Breast epithelium (tissue), 3 donors: ENCODE measurements around the gene CALR.

Experiments used
- POLR2AphosphoS5 ChIP-seq, 3 donors: sonication (generic); formaldehyde crosslinking; IDR thresholded peaks; one replicate each; pipeline ENCODE4 v1.6.1; 2017; ENCODE audit warnings: antibody characterized with exemption in 3 of 3
- TF ChIP-seq, protein P1 (sequence below), 3 donors: fragments of 450-650 bp; IDR thresholded peaks; one replicate each; pipeline ENCODE4 v1.5.1; 2016 to 2017; ENCODE audit warnings: antibody characterized with exemption in 3 of 3, mild to moderate bottlenecking in 3 of 3, moderate library complexity in 3 of 3

DNA sequence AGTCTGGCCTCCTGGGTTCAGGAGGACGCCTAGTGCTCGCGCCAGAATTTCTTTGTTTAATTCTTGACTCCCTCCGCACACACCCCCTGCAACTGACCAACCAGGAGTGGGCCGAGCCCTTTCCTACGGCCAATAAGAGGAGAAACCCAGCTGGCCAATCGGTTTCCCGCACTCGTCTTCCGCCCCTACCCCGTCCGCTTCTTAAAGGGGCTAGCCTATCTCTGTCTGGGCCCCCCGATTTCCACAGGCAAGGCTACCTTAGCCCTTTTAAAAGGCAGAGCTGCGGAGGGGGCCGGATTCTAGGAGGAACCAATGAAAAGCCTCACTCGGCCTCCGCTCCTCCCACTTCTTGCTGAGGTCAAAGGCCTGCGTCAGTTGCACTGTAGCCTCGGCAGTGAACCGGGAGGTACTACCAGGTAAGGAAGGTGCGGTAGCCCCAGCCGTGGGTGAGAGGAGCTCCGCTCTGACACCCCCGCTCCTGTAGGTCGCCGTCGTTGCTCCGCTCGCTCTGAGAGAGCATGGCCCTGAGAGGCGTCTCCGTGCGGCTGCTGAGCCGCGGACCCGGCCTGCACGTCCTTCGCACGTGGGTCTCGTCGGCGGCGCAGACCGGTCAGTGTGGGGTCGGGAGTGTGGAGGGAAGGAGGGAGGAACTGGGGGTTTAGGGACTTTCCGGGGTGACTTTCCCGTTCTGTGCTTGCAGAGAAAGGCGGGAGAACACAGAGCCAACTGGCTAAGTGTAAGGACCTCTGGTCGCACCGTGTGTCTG lies 47.4 kb upstream of the CALR start, which contains the start of gene GCDH:
- TF ChIP-seq, protein P1, sequence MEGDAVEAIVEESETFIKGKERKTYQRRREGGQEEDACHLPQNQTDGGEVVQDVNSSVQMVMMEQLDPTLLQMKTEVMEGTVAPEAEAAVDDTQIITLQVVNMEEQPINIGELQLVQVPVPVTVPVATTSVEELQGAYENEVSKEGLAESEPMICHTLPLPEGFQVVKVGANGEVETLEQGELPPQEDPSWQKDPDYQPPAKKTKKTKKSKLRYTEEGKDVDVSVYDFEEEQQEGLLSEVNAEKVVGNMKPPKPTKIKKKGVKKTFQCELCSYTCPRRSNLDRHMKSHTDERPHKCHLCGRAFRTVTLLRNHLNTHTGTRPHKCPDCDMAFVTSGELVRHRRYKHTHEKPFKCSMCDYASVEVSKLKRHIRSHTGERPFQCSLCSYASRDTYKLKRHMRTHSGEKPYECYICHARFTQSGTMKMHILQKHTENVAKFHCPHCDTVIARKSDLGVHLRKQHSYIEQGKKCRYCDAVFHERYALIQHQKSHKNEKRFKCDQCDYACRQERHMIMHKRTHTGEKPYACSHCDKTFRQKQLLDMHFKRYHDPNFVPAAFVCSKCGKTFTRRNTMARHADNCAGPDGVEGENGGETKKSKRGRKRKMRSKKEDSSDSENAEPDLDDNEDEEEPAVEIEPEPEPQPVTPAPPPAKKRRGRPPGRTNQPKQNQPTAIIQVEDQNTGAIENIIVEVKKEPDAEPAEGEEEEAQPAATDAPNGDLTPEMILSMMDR (IDR thresholded peaks at IDR 0.05), result no peak
- peak in 2 of 3 donors; percentile 79 to 85 for TF ChIP-seq POLR2AphosphoS5 (IDR thresholded peaks at IDR 0.05)
